HepG2 (cell line): ENCODE data around the gene UQCRHL. TPM values are rescaled to one million over a fixed set of nuclear protein-coding genes. Genes with fewer than 3 reads are reported as not detected.

ENCODE experiments used
- CREB1 ChIP-seq, 2 experiments: fragments of 450-650 bp in 1 of 2; IDR thresholded peaks; 2 replicates each; pipeline ENCODE4 v1.6.1; 2016 to 2017; ENCODE audit warnings: control low read depth in 1 of 2, mild to moderate bottlenecking in 1 of 2, missing compliant biosample characterization in 1 of 2, missing genetic modification characterization in 1 of 2
- ESRRA ChIP-seq: sonication (generic); formaldehyde crosslinking; IDR thresholded peaks from 2 replicates; pipeline ENCODE4 v1.5.1; 2020; ENCODE audit warnings: mild to moderate bottlenecking, low read depth, missing genetic modification reagents
- FLYWCH1 ChIP-seq: sonication (generic); formaldehyde crosslinking; IDR thresholded peaks from 2 replicates; pipeline ENCODE4 v1.8.1; 2023; ENCODE audit warnings: mild to moderate bottlenecking, missing genetic modification reagents
- SYNCRIP ChIP-seq: fragments of 200-400 bp; formaldehyde crosslinking; IDR thresholded peaks from 2 replicates; pipeline ENCODE4 v1.6.1; 2018; ENCODE audit warnings: mild to moderate bottlenecking, low read depth, low read length; ENCODE audit not compliant: insufficient read depth
- TBX3 ChIP-seq: fragments of 450-650 bp; IDR thresholded peaks from 2 replicates; pipeline ENCODE4 v1.6.1; 2017; ENCODE audit warnings: antibody characterized with exemption, mild to moderate bottlenecking, inconsistent platforms, borderline replicate concordance
- ZBTB39 ChIP-seq: sonication (generic); formaldehyde crosslinking; IDR thresholded peaks from 2 replicates; pipeline ENCODE4 v1.5.0; 2020; ENCODE audit warnings: missing genetic modification reagents
- ZBTB7A ChIP-seq: sonication (generic); formaldehyde crosslinking; IDR thresholded peaks from 2 replicates; pipeline ENCODE4 v1.8.0; 2022; ENCODE audit warnings: mild to moderate bottlenecking, missing genetic modification reagents
- ZFP36L2 ChIP-seq: sonication (generic); formaldehyde crosslinking; IDR thresholded peaks from 2 replicates; pipeline ENCODE4 v1.4.0; 2020; ENCODE audit warnings: missing genetic modification reagents
- ZFYVE20 ChIP-seq: sonication (generic); formaldehyde crosslinking; IDR thresholded peaks from 2 replicates; pipeline ENCODE4 v1.8.0; 2023; ENCODE audit warnings: low read depth, mild to moderate bottlenecking, moderate library complexity, missing genetic modification reagents, borderline replicate concordance
- ZKSCAN8 ChIP-seq: IDR thresholded peaks from 2 replicates; pipeline ENCODE4 v1.6.1; 2016; ENCODE audit warnings: borderline replicate concordance, missing genetic modification reagents, missing compliant biosample characterization
- ZNF24 ChIP-seq: fragments of 450-650 bp; IDR thresholded peaks from 2 replicates; pipeline ENCODE4 v1.6.1; 2017; ENCODE audit warnings: antibody characterized with exemption, mild to moderate bottlenecking
- ZNF292 ChIP-seq: sonication (generic); formaldehyde crosslinking; IDR thresholded peaks from 2 replicates; pipeline ENCODE4 v1.8.1; 2022; ENCODE audit warnings: mild to moderate bottlenecking, low read depth, missing genetic modification reagents, borderline replicate concordance
- ZNF576 ChIP-seq: sonication (generic); formaldehyde crosslinking; IDR thresholded peaks from 2 replicates; pipeline ENCODE4 v1.4.0; 2020; ENCODE audit warnings: mild to moderate bottlenecking, missing genetic modification reagents
- polyA plus RNA-seq, 8 experiments: library from polyadenylated mRNA; depleted of rRNA in 3 of 8; stranded (reverse) in 7 of 8; unstranded in 1 of 8; fragments of >200 nt; fragmentation: Illumina TruSeq in 4 of 8; extraction: Trizol in 4 of 8; gene quantifications; 2 replicates each; pipeline versions ENCODE4 v1.2.1 to v1.2.3, GENCODE V29; 2011 to 2016; ENCODE audit warnings: low read depth in 4 of 8, missing spikeins in 1 of 8, mixed read lengths in 1 of 8; ENCODE audit not compliant: insufficient read depth in 1 of 8
- total RNA-seq, 5 experiments: library from RNA; depleted of rRNA; stranded (reverse); fragments of >200 nt; fragmentation: Illumina TruSeq; extraction: Trizol; gene quantifications; 2 replicates each; pipeline ENCODE4 v1.2.3, GENCODE V29; 2016; ENCODE audit warnings: low read depth in 1 of 5
- TF ChIP-seq, protein P1 (sequence below): sonication (generic); formaldehyde crosslinking; IDR thresholded peaks from 2 replicates; pipeline ENCODE4 v1.8.0; 2022; ENCODE audit warnings: missing genetic modification reagents, low read depth, mild to moderate bottlenecking, borderline replicate concordance
- TF ChIP-seq, protein P2 (sequence below): sonication (generic); formaldehyde crosslinking; IDR thresholded peaks from 2 replicates; pipeline ENCODE4 v1.5.0; 2020; ENCODE audit warnings: mild to moderate bottlenecking, missing genetic modification reagents
- TF ChIP-seq, protein P3 (sequence below): sonication (generic); formaldehyde crosslinking; IDR thresholded peaks from 2 replicates; pipeline ENCODE4 v1.4.0; 2020; ENCODE audit warnings: mild to moderate bottlenecking, missing genetic modification reagents
- TF ChIP-seq, protein P4 (sequence below): sonication (generic); formaldehyde crosslinking; IDR thresholded peaks from 2 replicates; pipeline ENCODE4 v1.4.0; 2020; ENCODE audit warnings: mild to moderate bottlenecking, missing genetic modification reagents, borderline replicate concordance

Gene UQCRHL
- total and polyA plus RNA-seq, 2 of the 13 experiments (the other 11 are each of a cell fraction or from before 2014, with no cell fraction given): 1.8 to 2.3 TPM

DNA sequence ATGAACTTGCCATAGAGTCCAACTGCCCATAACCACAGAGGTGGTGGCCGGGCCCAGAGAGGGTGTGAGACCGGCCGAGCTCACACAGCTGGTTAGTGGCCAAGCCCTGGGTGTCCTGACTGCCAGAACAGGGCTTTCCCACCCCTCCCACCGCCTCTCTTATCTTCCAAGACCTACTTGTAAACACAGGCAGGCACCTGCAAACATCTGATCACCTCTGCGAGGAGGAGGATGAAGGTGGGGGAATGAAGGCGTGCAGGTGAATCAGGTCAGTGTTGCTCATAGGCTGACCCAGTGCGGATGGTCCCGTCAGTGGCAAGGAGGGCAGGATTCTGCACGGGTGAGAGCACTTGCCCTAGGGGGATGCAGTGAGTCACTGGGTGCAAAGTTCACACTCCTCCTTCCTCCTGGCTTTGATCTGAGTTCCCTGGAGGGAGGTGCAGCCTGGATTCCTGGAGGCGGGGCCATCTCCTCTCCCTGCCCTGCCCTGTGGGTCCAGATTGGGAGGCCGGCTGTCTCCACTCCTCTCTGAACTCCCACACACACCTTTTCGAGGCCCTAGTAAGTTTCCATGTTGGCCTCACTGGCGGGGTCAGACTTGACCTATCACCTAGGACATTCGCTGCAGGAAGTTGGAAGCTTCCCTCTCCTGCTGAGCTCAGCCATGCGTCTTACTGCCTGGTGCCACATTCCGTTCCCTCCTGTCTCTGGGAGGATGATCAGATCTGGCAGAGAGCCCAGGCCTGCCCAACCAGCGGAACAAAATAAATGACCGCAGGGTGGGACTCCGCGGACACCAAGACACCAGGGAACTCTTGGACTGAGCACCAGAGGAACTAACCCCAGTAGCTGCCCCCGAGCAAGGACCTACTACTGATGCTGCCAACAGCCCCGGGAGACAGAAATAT, 7.3 kb downstream of the UQCRHL start (continued):
- TF ChIP-seq ZFYVE20: no peak
- peak; percentile 92 for TF ChIP-seq ESRRA (CRISPR knock-in tag)
- peak; percentile 58; the same call in 1 of the 2 replicates for TF ChIP-seq CREB1 (IDR thresholded peaks at IDR 0.05)
- TF ChIP-seq CREB1 (CRISPR knock-in tag; IDR thresholded peaks at IDR 0.05): peak; percentile 79
- TF ChIP-seq, protein P1, sequence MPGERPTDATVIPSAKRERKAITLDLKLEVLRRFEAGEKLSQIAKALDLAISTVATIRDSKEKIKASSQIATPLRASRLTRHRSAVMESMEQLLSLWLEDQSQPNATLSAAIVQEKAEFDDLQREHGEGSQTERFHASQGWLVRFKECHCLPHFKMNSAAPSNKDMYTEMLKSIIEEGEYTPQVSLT: no peak
- TF ChIP-seq ZBTB39 (CRISPR knock-in tag): no peak
- TF ChIP-seq ZNF24: no peak
- TF ChIP-seq ZKSCAN8 (CRISPR knock-in tag): 0 out of 2 replicates have a peak, but pooled peaks have one; percentile 49
- TF ChIP-seq TBX3: peak; percentile 74; the same call in 1 of the 2 replicates
- TF ChIP-seq ZFP36L2 (CRISPR knock-in tag): no peak
- TF ChIP-seq, protein P2, sequence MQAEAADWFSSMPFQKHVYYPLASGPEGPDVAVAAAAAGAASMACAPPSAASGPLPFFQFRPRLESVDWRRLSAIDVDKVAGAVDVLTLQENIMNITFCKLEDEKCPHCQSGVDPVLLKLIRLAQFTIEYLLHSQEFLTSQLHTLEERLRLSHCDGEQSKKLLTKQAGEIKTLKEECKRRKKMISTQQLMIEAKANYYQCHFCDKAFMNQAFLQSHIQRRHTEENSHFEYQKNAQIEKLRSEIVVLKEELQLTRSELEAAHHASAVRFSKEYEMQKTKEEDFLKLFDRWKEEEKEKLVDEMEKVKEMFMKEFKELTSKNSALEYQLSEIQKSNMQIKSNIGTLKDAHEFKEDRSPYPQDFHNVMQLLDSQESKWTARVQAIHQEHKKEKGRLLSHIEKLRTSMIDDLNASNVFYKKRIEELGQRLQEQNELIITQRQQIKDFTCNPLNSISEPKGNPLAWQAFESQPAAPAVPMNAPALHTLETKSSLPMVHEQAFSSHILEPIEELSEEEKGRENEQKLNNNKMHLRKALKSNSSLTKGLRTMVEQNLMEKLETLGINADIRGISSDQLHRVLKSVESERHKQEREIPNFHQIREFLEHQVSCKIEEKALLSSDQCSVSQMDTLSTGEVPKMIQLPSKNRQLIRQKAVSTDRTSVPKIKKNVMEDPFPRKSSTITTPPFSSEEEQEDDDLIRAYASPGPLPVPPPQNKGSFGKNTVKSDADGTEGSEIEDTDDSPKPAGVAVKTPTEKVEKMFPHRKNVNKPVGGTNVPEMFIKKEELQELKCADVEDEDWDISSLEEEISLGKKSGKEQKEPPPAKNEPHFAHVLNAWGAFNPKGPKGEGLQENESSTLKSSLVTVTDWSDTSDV (CRISPR knock-in tag): no peak
- TF ChIP-seq SYNCRIP: no peak
- no peak for TF ChIP-seq ZNF576 (CRISPR knock-in tag)
- TF ChIP-seq ZBTB7A (CRISPR knock-in tag): no peak
- TF ChIP-seq, protein P3, sequence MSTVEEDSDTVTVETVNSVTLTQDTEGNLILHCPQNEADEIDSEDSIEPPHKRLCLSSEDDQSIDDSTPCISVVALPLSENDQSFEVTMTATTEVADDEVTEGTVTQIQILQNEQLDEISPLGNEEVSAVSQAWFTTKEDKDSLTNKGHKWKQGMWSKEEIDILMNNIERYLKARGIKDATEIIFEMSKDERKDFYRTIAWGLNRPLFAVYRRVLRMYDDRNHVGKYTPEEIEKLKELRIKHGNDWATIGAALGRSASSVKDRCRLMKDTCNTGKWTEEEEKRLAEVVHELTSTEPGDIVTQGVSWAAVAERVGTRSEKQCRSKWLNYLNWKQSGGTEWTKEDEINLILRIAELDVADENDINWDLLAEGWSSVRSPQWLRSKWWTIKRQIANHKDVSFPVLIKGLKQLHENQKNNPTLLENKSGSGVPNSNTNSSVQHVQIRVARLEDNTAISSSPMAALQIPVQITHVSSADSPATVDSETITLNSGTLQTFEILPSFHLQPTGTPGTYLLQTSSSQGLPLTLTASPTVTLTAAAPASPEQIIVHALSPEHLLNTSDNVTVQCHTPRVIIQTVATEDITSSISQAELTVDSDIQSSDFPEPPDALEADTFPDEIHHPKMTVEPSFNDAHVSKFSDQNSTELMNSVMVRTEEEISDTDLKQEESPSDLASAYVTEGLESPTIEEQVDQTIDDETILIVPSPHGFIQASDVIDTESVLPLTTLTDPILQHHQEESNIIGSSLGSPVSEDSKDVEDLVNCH (CRISPR knock-in tag): no peak
- peak; percentile 81 for TF ChIP-seq ZNF292
- TF ChIP-seq FLYWCH1 (CRISPR knock-in tag): no peak
- TF ChIP-seq, protein P4, sequence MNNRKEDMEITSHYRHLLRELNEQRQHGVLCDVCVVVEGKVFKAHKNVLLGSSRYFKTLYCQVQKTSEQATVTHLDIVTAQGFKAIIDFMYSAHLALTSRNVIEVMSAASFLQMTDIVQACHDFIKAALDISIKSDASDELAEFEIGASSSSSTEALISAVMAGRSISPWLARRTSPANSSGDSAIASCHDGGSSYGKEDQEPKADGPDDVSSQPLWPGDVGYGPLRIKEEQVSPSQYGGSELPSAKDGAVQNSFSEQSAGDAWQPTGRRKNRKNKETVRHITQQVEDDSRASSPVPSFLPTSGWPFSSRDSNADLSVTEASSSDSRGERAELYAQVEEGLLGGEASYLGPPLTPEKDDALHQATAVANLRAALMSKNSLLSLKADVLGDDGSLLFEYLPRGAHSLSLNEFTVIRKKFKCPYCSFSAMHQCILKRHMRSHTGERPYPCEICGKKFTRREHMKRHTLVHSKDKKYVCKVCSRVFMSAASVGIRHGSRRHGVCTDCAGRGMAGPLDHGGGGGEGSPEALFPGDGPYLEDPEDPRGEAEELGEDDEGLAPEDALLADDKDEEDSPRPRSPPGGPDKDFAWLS (CRISPR knock-in tag): no peak
